Panc1 (cell line): ENCODE measurements around the gene TOE1.

Experiments used
- CTCF ChIP-seq: fragments of 450-650 bp; IDR thresholded peaks from 2 replicates; pipeline ENCODE4 v1.5.1; 2017; ENCODE audit warnings: mild to moderate bottlenecking
- POLR2AphosphoS5 ChIP-seq: IDR thresholded peaks from 2 replicates; pipeline ENCODE4 v1.6.1; 2012; ENCODE audit warnings: mild to moderate bottlenecking, low read depth, low read length, moderate library complexity
- SIN3A ChIP-seq: IDR thresholded peaks from 2 replicates; pipeline ENCODE4 v1.6.1; 2012; ENCODE audit warnings: low read depth, mild to moderate bottlenecking, low read length, moderate library complexity, borderline replicate concordance; ENCODE audit not compliant: insufficient read depth
- TCF7L2 ChIP-seq: IDR thresholded peaks from 2 replicates; pipeline ENCODE4 v1.6.1; 2011; ENCODE audit warnings: mild to moderate bottlenecking, low read depth, low read length, inconsistent platforms

GRCh38 chr1:45380730-45381129 lies 40.8 kb downstream of the TOE1 start:
- TF ChIP-seq CTCF (no peak), POLR2AphosphoS5 (no peak), TCF7L2 (no peak), SIN3A (no peak)
